ENCODE data around the gene NLGN1.

Gene NLGN1

DNA sequence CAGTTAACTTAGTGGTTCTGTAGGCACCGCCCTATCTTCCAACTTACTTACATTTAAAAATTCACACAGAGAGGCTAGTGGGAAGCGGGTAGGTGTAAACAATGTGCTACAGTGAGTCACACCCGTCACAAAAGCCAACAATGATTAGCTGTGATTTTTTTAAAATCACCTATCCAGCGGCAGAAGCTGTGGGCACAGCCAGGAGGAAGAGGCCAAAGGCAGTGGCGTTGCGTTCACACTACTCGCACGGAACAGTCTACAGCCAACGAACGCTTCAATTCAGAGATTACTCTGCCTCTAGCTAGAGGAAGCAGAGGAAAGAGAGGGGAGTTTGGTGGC, 2.5 kb upstream of the NLGN1 start:
- Histone ChIP-seq H3K27ac (no peak overlapping the region), H3K27me3 (peaks cover 77% of the 10 kb centered on the region), H3K4me3 (ENCODE audit: low read depth in 1 of 2, low read length in 1 of 2) (peak overlapping the region; percentile 42 to 57)

DNA sequence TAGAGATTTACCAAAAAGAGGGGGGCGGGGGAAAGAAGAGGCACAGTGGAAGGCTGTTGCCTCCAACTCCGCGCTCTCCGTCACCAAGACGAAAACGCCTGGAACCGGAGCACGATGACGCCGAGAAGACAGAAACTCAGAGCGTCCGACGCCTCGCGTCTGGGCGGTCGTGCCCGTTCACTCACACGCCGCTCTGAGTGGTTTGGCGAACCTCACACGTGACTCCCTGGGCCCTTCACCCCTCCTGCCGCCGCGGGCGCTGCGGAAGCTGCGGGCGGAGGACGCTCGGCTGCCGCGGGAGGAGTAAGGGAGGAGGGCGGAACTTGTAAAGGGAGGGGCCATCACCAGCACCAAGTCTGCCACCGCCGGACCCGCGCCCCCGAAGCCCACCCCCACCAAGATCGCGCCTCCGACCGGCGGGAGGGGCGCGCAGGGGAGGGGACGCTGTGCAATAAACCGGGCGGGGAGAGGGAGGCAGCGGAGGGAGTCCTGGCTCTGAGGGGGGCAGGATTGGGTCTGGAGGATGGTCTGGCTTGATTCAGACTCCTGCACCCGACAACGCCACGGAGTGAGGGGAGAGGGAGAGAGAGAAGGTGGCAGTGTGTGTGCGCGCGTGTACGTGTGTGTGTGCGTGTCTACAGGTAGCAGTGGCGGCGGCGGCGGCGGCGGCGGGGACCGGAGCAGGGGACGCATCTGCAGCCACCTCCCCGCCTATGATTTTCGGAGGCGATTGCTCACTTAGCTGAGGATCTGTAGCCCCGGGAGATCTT, 1.9 kb upstream of the NLGN1 start:
- peak overlapping the region; percentile 42 to 57 for H3K4me3 ChIP-seq (ENCODE audit: low read depth in 1 of 2, low read length in 1 of 2)
- H3K27me3 ChIP-seq, result peaks cover 83% of the 10 kb centered on the region
- TF ChIP-seq, protein P1, sequence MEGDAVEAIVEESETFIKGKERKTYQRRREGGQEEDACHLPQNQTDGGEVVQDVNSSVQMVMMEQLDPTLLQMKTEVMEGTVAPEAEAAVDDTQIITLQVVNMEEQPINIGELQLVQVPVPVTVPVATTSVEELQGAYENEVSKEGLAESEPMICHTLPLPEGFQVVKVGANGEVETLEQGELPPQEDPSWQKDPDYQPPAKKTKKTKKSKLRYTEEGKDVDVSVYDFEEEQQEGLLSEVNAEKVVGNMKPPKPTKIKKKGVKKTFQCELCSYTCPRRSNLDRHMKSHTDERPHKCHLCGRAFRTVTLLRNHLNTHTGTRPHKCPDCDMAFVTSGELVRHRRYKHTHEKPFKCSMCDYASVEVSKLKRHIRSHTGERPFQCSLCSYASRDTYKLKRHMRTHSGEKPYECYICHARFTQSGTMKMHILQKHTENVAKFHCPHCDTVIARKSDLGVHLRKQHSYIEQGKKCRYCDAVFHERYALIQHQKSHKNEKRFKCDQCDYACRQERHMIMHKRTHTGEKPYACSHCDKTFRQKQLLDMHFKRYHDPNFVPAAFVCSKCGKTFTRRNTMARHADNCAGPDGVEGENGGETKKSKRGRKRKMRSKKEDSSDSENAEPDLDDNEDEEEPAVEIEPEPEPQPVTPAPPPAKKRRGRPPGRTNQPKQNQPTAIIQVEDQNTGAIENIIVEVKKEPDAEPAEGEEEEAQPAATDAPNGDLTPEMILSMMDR (IDR thresholded peaks at IDR 0.05), result no peak
- H3K4me1 ChIP-seq (ENCODE audit: control insufficient read depth in 1 of 2, insufficient read depth in 1 of 2, low read depth in 1 of 2, low read length in 1 of 2), result peaks cover 24 to 33% of the 10 kb centered on the region in 2 experiments
- H3K9me3 ChIP-seq, result no peaks in the 10 kb centered on the region
- H3K27ac ChIP-seq, result no peak overlapping the region
- no peaks in the 10 kb centered on the region for H3K36me3 ChIP-seq

More for the DNA sequence above, 2.5 kb upstream of the NLGN1 start:
- Histone ChIP-seq H3K9me3 (no peaks in the 10 kb centered on the region), H3K36me3 (no peaks in the 10 kb centered on the region), H3K4me1 (ENCODE audit: control insufficient read depth in 1 of 2, insufficient read depth in 1 of 2, low read depth in 1 of 2, low read length in 1 of 2) (peaks cover 24 to 33% of the 10 kb centered on the region in 2 experiments)
- TF ChIP-seq, protein P1 (IDR thresholded peaks at IDR 0.05), result no peak

DNA sequence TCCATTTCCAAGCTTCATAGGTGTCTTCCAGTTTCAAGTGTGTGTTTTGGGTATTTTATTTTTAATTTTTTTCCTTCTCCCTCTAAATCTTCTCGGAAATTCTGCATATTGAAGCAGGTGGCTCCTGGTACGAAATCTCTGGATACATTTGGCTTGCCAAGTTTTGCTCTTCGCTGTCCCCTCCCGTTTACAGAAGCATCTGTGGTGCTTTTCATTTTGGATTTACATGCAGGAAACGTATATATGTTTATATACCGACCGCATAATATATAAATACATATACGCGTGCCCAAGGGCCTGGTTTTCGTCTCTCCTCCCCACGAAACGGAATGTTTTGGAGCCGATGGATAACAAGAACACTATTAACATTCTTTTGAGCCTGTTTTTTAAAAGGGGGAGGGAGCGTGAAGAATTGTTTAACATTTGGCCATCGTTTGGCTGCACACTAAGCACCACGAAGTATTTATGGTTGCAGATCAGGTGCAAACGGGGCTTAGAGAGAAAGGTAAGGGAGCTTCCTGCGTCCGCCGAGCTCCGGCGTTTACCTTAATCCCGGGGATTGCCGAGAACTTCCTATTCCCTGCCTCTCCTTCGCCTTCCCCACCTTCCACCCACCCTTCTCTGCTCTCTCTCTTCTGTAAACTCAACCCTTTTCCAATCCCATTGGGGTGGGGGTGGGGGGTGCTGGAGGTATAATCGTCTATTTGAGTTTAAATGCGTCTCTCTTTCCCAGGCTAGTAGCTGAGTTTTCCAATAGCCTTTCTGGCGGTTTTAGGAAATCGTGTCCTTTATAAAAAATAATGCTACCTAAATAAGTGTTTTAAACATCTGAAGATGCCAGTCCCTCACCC, 1.1 kb upstream of the NLGN1 start:
- Histone ChIP-seq H3K27me3 (peaks cover 88% of the 10 kb centered on the region), H3K4me1 (ENCODE audit: control insufficient read depth in 1 of 2, insufficient read depth in 1 of 2, low read depth in 1 of 2, low read length in 1 of 2) (peaks cover 24 to 33% of the 10 kb centered on the region in 2 experiments), H3K4me3 (ENCODE audit: low read depth in 1 of 2, low read length in 1 of 2) (peak overlapping the region; percentile 42 to 57), H3K27ac (no peak overlapping the region), H3K9me3 (no peaks in the 10 kb centered on the region), H3K36me3 (no peaks in the 10 kb centered on the region)
- TF ChIP-seq, protein P1 (IDR thresholded peaks at IDR 0.05), result no peak

DNA sequence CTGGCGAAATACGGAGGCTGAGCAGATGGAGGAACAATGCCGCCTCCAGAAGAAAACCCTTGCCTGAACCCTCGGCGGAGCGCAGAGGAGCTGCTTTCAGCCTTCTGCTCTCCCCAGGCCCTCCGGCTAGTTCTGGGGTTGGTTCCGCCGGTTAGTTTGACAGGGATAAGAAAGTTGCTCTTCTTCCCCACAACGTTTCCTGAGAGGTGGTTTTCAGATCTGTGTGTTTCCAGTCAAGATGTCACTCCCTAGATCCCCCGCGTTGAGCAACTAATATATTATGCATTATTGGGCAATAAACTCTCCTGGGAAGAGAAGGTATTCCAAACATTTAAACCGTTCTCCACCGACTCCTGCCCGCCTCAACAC, 551 bp downstream of the NLGN1 start:
- Histone ChIP-seq H3K27me3 (peaks cover 88% of the 10 kb centered on the region), H3K9me3 (no peaks in the 10 kb centered on the region), H3K4me1 (ENCODE audit: control insufficient read depth in 1 of 2, insufficient read depth in 1 of 2, low read depth in 1 of 2, low read length in 1 of 2) (peaks cover 24 to 33% of the 10 kb centered on the region in 2 experiments), H3K36me3 (no peaks in the 10 kb centered on the region), H3K27ac (no peak overlapping the region), H3K4me3 (ENCODE audit: low read depth in 1 of 2, low read length in 1 of 2) (peak overlapping the region in 1 of 2 experiments; percentile 26)
- TF ChIP-seq, protein P1 (IDR thresholded peaks at IDR 0.05), result no peak

DNA sequence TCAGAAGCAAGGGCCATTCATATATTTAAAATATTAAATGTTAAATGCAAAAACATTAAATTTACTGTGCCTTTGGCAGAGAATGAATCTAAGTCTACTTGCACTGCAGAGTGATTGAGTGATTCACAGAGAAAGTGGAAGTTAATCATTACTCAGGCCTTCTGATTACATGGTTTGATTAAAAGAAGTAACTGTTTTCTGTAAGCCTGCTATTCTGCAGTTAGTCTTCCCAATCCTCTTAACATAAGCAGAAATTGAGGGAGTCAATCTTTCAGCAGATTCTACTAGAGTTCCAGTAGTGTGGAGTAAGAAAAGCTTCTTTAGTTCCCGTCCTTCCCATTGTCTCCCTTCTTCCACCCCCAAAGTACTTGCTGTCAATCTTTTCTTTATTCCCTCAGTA, 1.5 kb downstream of the NLGN1 start:
- TF ChIP-seq, protein P1 (IDR thresholded peaks at IDR 0.05), result no peak
- peaks cover 79% of the 10 kb centered on the region for H3K27me3 ChIP-seq

More for the DNA sequence above, 1.5 kb downstream of the NLGN1 start:
- Histone ChIP-seq H3K36me3 (no peaks in the 10 kb centered on the region), H3K9me3 (no peaks in the 10 kb centered on the region), H3K27ac (no peak overlapping the region), H3K4me1 (ENCODE audit: control insufficient read depth in 1 of 2, insufficient read depth in 1 of 2, low read depth in 1 of 2, low read length in 1 of 2) (peaks cover 24 to 33% of the 10 kb centered on the region in 2 experiments), H3K4me3 (ENCODE audit: low read depth in 1 of 2, low read length in 1 of 2) (no peak overlapping the region)
